WTC11 (cell line): ENCODE data around the gene NUAK2. TPM values are rescaled to one million over a fixed set of nuclear protein-coding genes. Genes with fewer than 3 reads are reported as not detected.

Experiments
- ATAC-seq: fragments of 200-7000 bp; cut with Tn5 transposase; 2 replicates; pipeline ENCODE4 v1.10.0; 2021; ENCODE audit warnings: mild to moderate bottlenecking, moderate library complexity
- CTCF ChIA-PET: fragments of 300-600 bp; sonication (Branson Sonifier 250); formaldehyde crosslinking; loops from one replicate; lab custom pipeline; 2021; ENCODE audit warnings: antibody characterized with exemption; lab: Charles Lee
- POLR2A ChIA-PET: fragments of 350-600 bp; sonication (Branson Sonifier 250); formaldehyde crosslinking; loops from one replicate; lab custom pipeline; 2021; ENCODE audit warnings: antibody characterized with exemption; lab: Charles Lee
- DNase-seq: peaks from one replicate; pipeline ENCODE4 v3.0.0; 2021; ENCODE audit warnings: low spot score
- H3K27ac Mint-ChIP-seq: 2 replicates; pipeline ENCODE4 v1.8.0; 2021; ENCODE audit warnings: mixed read lengths
- H3K27me3 Mint-ChIP-seq: 2 replicates; pipeline ENCODE4 v1.8.0; 2021; ENCODE audit warnings: low read depth, mild to moderate bottlenecking, moderate library complexity, mixed read lengths
- H3K36me3 Mint-ChIP-seq: 2 replicates; pipeline ENCODE4 v1.8.0; 2021; ENCODE audit warnings: mixed read lengths
- H3K4me1 Mint-ChIP-seq: 2 replicates; pipeline ENCODE4 v1.8.0; 2022; ENCODE audit warnings: mixed read lengths
- H3K4me3 Mint-ChIP-seq: 2 replicates; pipeline ENCODE4 v1.8.0; 2021; ENCODE audit warnings: mild to moderate bottlenecking, moderate library complexity, mixed read lengths
- H3K9me3 Mint-ChIP-seq: 2 replicates; pipeline ENCODE4 v1.8.0; 2021; ENCODE audit warnings: mixed read lengths
- AR ChIP-seq: fragments of 250-450 bp; sonication (Bioruptor Pico); IDR thresholded peaks from 2 replicates; pipeline ENCODE4 v1.9.0; 2021; ENCODE audit warnings: mild to moderate bottlenecking
- CBFB ChIP-seq: sonication (generic); formaldehyde crosslinking; IDR thresholded peaks from 2 replicates; pipeline ENCODE4 v1.8.1; 2022; ENCODE audit warnings: mild to moderate bottlenecking, low read depth, missing genetic modification reagents
- CREM ChIP-seq: sonication (generic); formaldehyde crosslinking; IDR thresholded peaks from 2 replicates; pipeline ENCODE4 v1.8.1; 2022; ENCODE audit warnings: mild to moderate bottlenecking, missing genetic modification reagents, moderate library complexity
- EMX1 ChIP-seq: fragments of 250-450 bp; sonication (Bioruptor Pico); IDR thresholded peaks from 2 replicates; pipeline ENCODE4 v1.8.0; 2021; ENCODE audit warnings: mild to moderate bottlenecking
- ERG ChIP-seq: fragments of 250-450 bp; sonication (Bioruptor Pico); IDR thresholded peaks from 2 replicates; pipeline ENCODE4 v1.8.0; 2021; ENCODE audit warnings: mild to moderate bottlenecking
- FOXP4 ChIP-seq: sonication (generic); formaldehyde crosslinking; IDR thresholded peaks from 2 replicates; pipeline ENCODE4 v1.8.0; 2022; ENCODE audit warnings: mild to moderate bottlenecking, missing genetic modification reagents
- GTF2I ChIP-seq: fragments of 250-450 bp; sonication (Bioruptor Pico); conservative IDR thresholded peaks from 2 replicates; pipeline ENCODE4 v1.4.0; 2021; ENCODE audit warnings: mild to moderate bottlenecking
- NFE2L1 ChIP-seq: sonication (generic); formaldehyde crosslinking; IDR thresholded peaks from 2 replicates; pipeline ENCODE4 v1.8.1; 2023; ENCODE audit warnings: missing genetic modification reagents
- RELA ChIP-seq: sonication (generic); formaldehyde crosslinking; IDR thresholded peaks from 2 replicates; pipeline ENCODE4 v1.8.1; 2022; ENCODE audit warnings: missing genetic modification reagents, mild to moderate bottlenecking, borderline replicate concordance
- TCF7 ChIP-seq: sonication (generic); formaldehyde crosslinking; IDR thresholded peaks from 2 replicates; pipeline ENCODE4 v1.8.0; 2022; ENCODE audit warnings: mild to moderate bottlenecking, low read depth, missing genetic modification reagents, moderate library complexity
- ZMAT4 ChIP-seq: fragments of 250-450 bp; sonication (Bioruptor Pico); IDR thresholded peaks from 2 replicates; pipeline ENCODE4 v1.9.0; 2021; ENCODE audit warnings: mild to moderate bottlenecking
- ZNF416 ChIP-seq: fragments of 250-450 bp; sonication (Bioruptor Pico); IDR thresholded peaks from 2 replicates; pipeline ENCODE4 v1.9.0; 2021; ENCODE audit warnings: mild to moderate bottlenecking, inconsistent platforms
- ZSCAN18 ChIP-seq: fragments of 250-450 bp; sonication (Bioruptor Pico); IDR thresholded peaks from 2 replicates; pipeline ENCODE4 v2.1.2; 2022; ENCODE audit warnings: mild to moderate bottlenecking, moderate library complexity
- total RNA-seq: library from RNA; stranded (reverse); gene quantifications from 3 replicates; pipeline ENCODE4 v1.2.3, GENCODE V29; 2021
- TF ChIP-seq, protein P1 (sequence below): fragments of 250-450 bp; sonication (Bioruptor Pico); IDR thresholded peaks from 2 replicates; pipeline ENCODE4 v1.9.0; 2021; ENCODE audit warnings: mild to moderate bottlenecking, borderline replicate concordance
- TF ChIP-seq, protein P2 (sequence below): sonication (generic); formaldehyde crosslinking; IDR thresholded peaks from 2 replicates; pipeline ENCODE4 v1.8.0; 2023; ENCODE audit warnings: missing genetic modification reagents
- TF ChIP-seq, protein P3 (sequence below): sonication (generic); formaldehyde crosslinking; IDR thresholded peaks from 2 replicates; pipeline ENCODE4 v1.8.0; 2022; ENCODE audit warnings: mild to moderate bottlenecking, missing genetic modification reagents

The NUAK2 gene
- total RNA-seq, 1 experiment from 2014 or later = 8.7 TPM

GRCh38 chr1:205348554-205349487 lies 27.3 kb upstream of the NUAK2 start (continued):
- no peak for TF ChIP-seq CBFB (CRISPR knock-in tag)
- TF ChIP-seq, protein P1, sequence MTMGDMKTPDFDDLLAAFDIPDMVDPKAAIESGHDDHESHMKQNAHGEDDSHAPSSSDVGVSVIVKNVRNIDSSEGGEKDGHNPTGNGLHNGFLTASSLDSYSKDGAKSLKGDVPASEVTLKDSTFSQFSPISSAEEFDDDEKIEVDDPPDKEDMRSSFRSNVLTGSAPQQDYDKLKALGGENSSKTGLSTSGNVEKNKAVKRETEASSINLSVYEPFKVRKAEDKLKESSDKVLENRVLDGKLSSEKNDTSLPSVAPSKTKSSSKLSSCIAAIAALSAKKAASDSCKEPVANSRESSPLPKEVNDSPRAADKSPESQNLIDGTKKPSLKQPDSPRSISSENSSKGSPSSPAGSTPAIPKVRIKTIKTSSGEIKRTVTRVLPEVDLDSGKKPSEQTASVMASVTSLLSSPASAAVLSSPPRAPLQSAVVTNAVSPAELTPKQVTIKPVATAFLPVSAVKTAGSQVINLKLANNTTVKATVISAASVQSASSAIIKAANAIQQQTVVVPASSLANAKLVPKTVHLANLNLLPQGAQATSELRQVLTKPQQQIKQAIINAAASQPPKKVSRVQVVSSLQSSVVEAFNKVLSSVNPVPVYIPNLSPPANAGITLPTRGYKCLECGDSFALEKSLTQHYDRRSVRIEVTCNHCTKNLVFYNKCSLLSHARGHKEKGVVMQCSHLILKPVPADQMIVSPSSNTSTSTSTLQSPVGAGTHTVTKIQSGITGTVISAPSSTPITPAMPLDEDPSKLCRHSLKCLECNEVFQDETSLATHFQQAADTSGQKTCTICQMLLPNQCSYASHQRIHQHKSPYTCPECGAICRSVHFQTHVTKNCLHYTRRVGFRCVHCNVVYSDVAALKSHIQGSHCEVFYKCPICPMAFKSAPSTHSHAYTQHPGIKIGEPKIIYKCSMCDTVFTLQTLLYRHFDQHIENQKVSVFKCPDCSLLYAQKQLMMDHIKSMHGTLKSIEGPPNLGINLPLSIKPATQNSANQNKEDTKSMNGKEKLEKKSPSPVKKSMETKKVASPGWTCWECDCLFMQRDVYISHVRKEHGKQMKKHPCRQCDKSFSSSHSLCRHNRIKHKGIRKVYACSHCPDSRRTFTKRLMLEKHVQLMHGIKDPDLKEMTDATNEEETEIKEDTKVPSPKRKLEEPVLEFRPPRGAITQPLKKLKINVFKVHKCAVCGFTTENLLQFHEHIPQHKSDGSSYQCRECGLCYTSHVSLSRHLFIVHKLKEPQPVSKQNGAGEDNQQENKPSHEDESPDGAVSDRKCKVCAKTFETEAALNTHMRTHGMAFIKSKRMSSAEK = no peak
- TF ChIP-seq AR (CRISPR knock-in tag) = no peak
- TF ChIP-seq ERG = no peak
- TF ChIP-seq EMX1 = no peak
- TF ChIP-seq FOXP4 = no peak
- TF ChIP-seq GTF2I (CRISPR knock-in tag) = no peak
- TF ChIP-seq, protein P2, sequence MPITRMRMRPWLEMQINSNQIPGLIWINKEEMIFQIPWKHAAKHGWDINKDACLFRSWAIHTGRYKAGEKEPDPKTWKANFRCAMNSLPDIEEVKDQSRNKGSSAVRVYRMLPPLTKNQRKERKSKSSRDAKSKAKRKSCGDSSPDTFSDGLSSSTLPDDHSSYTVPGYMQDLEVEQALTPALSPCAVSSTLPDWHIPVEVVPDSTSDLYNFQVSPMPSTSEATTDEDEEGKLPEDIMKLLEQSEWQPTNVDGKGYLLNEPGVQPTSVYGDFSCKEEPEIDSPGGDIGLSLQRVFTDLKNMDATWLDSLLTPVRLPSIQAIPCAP (CRISPR knock-in tag) = no peak
- TF ChIP-seq ZSCAN18 = no peak

DNA sequence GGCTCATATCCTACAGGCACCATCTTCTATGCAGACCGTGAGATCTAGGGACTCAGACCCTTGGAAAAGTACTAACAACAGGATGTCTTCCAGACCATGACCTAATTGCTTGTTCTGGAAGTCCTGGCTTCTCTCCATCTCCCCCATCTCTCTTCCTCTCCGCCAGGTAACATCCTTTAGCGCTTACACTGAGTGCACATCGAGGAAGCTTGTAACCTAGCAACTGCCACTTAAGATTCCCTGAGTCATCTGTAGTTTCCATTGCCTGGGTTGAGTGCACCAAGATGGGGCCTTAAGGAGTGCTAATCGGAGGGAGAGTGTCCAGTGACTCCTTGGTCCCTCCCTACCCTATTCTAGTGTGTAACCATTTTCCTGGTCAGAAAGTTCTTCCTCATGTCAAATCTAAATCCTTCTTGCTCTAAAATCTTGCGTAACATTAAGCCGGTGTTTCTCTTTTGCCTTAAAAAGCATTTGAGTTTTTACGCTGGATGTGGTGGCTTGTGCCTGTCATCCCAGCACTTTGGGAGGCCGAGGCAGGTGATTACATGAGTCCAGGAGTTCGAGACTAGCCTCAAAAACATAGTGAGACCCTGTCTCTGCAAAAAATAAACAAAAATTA lies 25.5 kb upstream of the NUAK2 start:
- no peak overlapping the region for H3K4me3 Mint-ChIP-seq
- ATAC-seq (no peak), DNase-seq (no peak)
- ChIA-PET POLR2A (no interaction called here), CTCF (interaction anchor here (1.6 to 8.4 kb wide), 4 partner anchors 11 to 177 kb away, joined by 4 to 122 read pairs (median 20); no protein-coding TSS in a partner anchor)
- no peaks in the 10 kb centered on the region for H3K36me3 Mint-ChIP-seq
- peaks cover 53% of the 10 kb centered on the region for H3K4me1 Mint-ChIP-seq
- no peak overlapping the region for H3K27ac Mint-ChIP-seq
- no peaks in the 10 kb centered on the region for H3K9me3 Mint-ChIP-seq
- peaks cover 48% of the 10 kb centered on the region for H3K27me3 Mint-ChIP-seq
- TF ChIP-seq, protein P3, sequence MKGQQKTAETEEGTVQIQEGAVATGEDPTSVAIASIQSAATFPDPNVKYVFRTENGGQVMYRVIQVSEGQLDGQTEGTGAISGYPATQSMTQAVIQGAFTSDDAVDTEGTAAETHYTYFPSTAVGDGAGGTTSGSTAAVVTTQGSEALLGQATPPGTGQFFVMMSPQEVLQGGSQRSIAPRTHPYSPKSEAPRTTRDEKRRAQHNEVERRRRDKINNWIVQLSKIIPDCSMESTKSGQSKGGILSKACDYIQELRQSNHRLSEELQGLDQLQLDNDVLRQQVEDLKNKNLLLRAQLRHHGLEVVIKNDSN (CRISPR knock-in tag) = no peak
- TF ChIP-seq RELA (CRISPR knock-in tag) (no peak), CREM (CRISPR knock-in tag) (no peak), ZNF416 (CRISPR knock-in tag) (no peak), NFE2L1 (CRISPR knock-in tag) (no peak), ZMAT4 (CRISPR knock-in tag) (no peak), TCF7 (CRISPR knock-in tag) (no peak)
